Omental fat pad (tissue), 4 donors: ENCODE results near the gene VSIG2. TPM values are rescaled to one million over a fixed set of nuclear protein-coding genes. Genes with fewer than 3 reads are reported as not detected.

Experiments used
- ATAC-seq: fragments of 150-250 bp; one replicate; pipeline ENCODE4 v1.9.1; 2016; ENCODE audit warnings: mild to moderate bottlenecking, moderate library complexity; ENCODE audit not compliant: low FRiP score
- DNase-seq: peaks from one replicate; pipeline ENCODE4 v3.0.0-alpha.2; 2019; ENCODE audit warnings: low spot score
- CTCF ChIP-seq, 3 donors: fragments of 450-650 bp; IDR thresholded peaks; one replicate each; pipeline ENCODE4 v1.5.1; 2016 to 2017; ENCODE audit warnings: antibody characterized with exemption in 3 of 3, mild to moderate bottlenecking in 3 of 3, moderate library complexity in 2 of 3
- total RNA-seq, 4 donors: library from RNA; depleted of rRNA; stranded (reverse); fragments of >200 nt; gene quantifications; one replicate each; pipeline ENCODE4 v1.1.0, GENCODE V29; 2016

VSIG2 gene
- total RNA-seq, 4 donors from 2014 or later, result 1.4 to 14.1 (median 3.9) TPM

GRCh38 chr11:124707829-124708228 is 44.2 kb downstream of the VSIG2 start:
- no peak for TF ChIP-seq CTCF (IDR thresholded peaks at IDR 0.05)

GRCh38 chr11:124700028-124700427 is 52.0 kb downstream of the VSIG2 start:
- no peak for DNase-seq
- no peak for ATAC-seq

More at GRCh38 chr11:124707829-124708228, 44.2 kb downstream of the VSIG2 start:
- no peak for ATAC-seq
- DNase-seq, result no peak

GRCh38 chr11:124699547-124699946 is 52.5 kb downstream of the VSIG2 start:
- no peak for ATAC-seq
- no peak for DNase-seq
- TF ChIP-seq CTCF (IDR thresholded peaks at IDR 0.05), result no peak

More at GRCh38 chr11:124700028-124700427, 52.0 kb downstream of the VSIG2 start:
- TF ChIP-seq CTCF (IDR thresholded peaks at IDR 0.05), result no peak

Other genes starting within 250 kb of the VSIG2 start
- not detected for gene OR8B12, start 208.6 kb downstream of the VSIG2 start, total RNA-seq
- gene OR8A1, start 182.3 kb downstream of the VSIG2 start, total RNA-seq, result not detected
- not detected for gene PANX3, start 140.8 kb downstream of the VSIG2 start, total RNA-seq
- 10 to 100 TPM; 28.6 to 40.7 (median 32.3) TPM for gene TBRG1, start 129.4 kb downstream of the VSIG2 start, total RNA-seq
- gene SIAE, start 78.5 kb downstream of the VSIG2 start, total RNA-seq, result 10 to 100 TPM; 14.7 to 24.9 (median 20.0) TPM
- gene SPA17, start 78.4 kb downstream of the VSIG2 start, total RNA-seq, result 1 to 10 TPM; 2.8 to 4.8 (median 4.3) TPM
- gene NRGN, start 12.3 kb downstream of the VSIG2 start, total RNA-seq, result 1 to 10 TPM; 1.0 to 3.2 (median 2.0) TPM
- gene ESAM, start 10.0 kb upstream of the VSIG2 start, total RNA-seq, result 100 to 1,000 TPM in 1 of 4 donors, 10 to 100 TPM in 3; 23.0 to 116 (median 62.6) TPM
- 10 to 100 TPM; 12.9 to 27.1 (median 16.2) TPM for gene MSANTD2, start 48.2 kb upstream of the VSIG2 start, total RNA-seq
- 10 to 100 TPM; 24.5 to 71.5 (median 27.9) TPM for gene ROBO3, start 113.2 kb upstream of the VSIG2 start, total RNA-seq
- gene ROBO4, start 145.6 kb upstream of the VSIG2 start, total RNA-seq, result 100 to 1,000 TPM in 1 of 4 donors, 10 to 100 TPM in 3; 31.7 to 152 (median 75.2) TPM
- under 1 TPM in 1 of 4 donors, not detected in 3; 0.56 TPM for gene HEPN1, start 167.0 kb upstream of the VSIG2 start, total RNA-seq
- 10 to 100 TPM in 3 of 4 donors, 1 to 10 TPM in 1; 8.5 to 37.3 (median 21.3) TPM for gene HEPACAM, start 183.8 kb upstream of the VSIG2 start, total RNA-seq
- 1 to 10 TPM in 3 of 4 donors, under 1 TPM in 1; 0.88 to 2.4 (median 1.1) TPM for gene CCDC15, start 201.9 kb upstream of the VSIG2 start, total RNA-seq